GM06990 (cell line): ENCODE data around the gene CLPTM1L.
A peak's percentile ranks its signal among the peaks of the same experiment; 100 is the strongest.

Experiments used
- DNase-seq: peaks from one replicate; pipeline ENCODE4 v3.0.0-alpha.2; 2011; ENCODE audit not compliant: insufficient read length; ENCODE audit errors: extremely low read depth
- H3K27me3 ChIP-seq: replicated peaks from 2 replicates; pipeline ENCODE4 v1.6.0; 2011; ENCODE audit warnings: low read length; ENCODE audit not compliant: control insufficient read depth, insufficient read depth
- H3K36me3 ChIP-seq: 2 replicates; pipeline ENCODE4 v1.5.1; 2011; ENCODE audit warnings: low read length; ENCODE audit not compliant: control insufficient read depth, insufficient read depth
- H3K4me3 ChIP-seq: replicated peaks from 2 replicates; pipeline ENCODE4 v1.5.1; 2011; ENCODE audit warnings: low read depth, mild to moderate bottlenecking, control low read depth, low read length
- TF ChIP-seq, protein P1 (sequence below): IDR thresholded peaks from 2 replicates; pipeline ENCODE4 v1.5.1; 2011; ENCODE audit warnings: low read length, control low read depth, mild to moderate bottlenecking, inconsistent platforms; ENCODE audit not compliant: insufficient read depth, poor library complexity, severe bottlenecking

Gene CLPTM1L, protein sequence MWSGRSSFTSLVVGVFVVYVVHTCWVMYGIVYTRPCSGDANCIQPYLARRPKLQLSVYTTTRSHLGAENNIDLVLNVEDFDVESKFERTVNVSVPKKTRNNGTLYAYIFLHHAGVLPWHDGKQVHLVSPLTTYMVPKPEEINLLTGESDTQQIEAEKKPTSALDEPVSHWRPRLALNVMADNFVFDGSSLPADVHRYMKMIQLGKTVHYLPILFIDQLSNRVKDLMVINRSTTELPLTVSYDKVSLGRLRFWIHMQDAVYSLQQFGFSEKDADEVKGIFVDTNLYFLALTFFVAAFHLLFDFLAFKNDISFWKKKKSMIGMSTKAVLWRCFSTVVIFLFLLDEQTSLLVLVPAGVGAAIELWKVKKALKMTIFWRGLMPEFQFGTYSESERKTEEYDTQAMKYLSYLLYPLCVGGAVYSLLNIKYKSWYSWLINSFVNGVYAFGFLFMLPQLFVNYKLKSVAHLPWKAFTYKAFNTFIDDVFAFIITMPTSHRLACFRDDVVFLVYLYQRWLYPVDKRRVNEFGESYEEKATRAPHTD

DNA sequence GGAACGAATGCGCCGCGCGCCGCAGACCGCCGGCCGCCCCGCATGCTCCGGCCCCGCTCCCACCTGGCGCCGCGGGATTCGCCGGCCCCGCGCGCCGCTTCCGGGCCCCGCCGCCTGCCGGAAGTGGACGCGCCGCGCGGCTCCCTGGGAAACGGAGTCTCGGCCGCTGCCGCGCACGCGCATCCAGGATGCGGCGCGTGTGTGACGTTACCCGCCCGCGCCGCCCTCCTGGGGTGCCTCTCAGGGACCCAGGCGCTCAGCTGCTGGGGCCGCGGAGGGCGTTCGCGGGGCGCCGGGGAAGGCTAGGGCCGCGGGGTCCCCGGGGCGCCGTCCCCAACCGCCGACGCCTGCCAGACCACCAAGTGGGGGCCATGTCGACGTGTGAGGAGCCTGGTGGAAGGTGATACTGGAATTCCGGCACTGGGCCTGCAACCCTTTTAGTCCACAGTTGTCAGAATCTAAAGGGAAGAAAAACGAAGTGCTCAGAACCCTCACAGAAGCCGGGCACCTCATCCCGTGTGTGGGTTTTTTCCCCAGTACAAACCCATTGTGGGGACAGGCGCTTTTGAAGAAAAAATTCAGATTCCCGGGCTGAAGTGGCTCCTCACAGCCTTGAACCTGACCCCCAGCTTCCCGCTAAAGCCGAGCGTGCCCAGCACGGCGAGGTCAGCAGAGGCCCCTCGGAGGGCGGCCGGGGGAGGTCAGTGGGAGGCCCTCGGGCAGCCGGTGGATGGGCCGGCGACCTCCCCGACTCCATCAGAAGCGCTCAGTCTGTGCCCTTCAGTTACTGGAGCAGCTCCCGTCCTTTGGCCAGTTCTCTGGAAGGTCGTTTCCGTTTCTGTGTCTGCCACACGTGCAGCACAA is at the start of gene CLPTM1L:
CLPTM1L (minus strand) TSS at position 125 of the 864 bp plus-strand sequence. CDS start 258 bp downstream, outside the sequence.
- TF ChIP-seq, protein P1, sequence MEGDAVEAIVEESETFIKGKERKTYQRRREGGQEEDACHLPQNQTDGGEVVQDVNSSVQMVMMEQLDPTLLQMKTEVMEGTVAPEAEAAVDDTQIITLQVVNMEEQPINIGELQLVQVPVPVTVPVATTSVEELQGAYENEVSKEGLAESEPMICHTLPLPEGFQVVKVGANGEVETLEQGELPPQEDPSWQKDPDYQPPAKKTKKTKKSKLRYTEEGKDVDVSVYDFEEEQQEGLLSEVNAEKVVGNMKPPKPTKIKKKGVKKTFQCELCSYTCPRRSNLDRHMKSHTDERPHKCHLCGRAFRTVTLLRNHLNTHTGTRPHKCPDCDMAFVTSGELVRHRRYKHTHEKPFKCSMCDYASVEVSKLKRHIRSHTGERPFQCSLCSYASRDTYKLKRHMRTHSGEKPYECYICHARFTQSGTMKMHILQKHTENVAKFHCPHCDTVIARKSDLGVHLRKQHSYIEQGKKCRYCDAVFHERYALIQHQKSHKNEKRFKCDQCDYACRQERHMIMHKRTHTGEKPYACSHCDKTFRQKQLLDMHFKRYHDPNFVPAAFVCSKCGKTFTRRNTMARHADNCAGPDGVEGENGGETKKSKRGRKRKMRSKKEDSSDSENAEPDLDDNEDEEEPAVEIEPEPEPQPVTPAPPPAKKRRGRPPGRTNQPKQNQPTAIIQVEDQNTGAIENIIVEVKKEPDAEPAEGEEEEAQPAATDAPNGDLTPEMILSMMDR: no peak
- H3K27me3 ChIP-seq: no peaks in the 10 kb centered on the region
- H3K36me3 ChIP-seq: peaks cover 15% of the 10 kb centered on the region
- peak; percentile 91 for DNase-seq
- H3K4me3 ChIP-seq: peak within 1 kb of the TSS; percentile 91

DNA sequence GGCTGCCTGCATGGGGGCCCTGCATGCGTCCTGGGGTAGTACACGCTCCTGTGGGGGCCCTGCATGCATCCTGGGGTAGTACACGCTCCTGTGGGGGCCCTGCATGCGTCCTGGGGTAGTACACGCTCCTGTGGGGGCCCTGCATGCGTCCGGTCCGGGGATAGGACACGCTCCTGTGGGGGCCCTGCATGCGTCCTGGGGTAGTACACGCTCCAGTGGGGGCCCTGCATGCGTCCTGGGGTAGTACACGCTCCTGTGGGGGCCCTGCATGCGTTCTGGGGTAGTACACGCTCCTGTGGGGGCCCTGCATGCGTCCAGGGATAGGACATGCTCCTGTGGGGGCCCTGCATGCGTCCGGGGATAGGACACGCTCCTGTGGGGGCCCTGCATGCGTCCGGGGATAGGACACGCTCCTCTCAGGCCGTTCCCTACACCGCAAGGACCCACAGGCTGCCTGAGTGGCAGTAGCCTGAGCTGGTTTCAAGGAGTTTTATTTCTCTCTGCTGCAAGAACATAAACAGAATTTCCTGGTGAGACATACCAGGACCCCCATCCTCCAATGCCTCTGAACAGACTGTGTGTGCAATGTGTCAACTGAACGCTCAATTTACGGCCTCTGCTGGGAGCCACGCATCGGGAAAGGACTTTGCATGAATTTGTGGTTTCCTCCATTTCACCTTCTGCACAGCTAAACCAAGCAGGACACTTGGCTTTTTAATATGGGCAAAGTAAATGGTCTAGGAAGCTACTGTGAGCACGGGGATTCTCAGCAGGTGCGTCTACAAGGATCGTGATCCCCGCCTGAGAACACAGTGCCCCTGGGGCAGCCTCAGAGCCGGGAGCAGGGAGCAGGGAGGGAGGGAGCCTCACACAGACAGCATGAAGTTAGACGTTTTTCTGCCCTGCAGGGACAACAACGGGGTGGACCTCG is 48.9 kb upstream of the CLPTM1L start:
- no peak overlapping the region for H3K4me3 ChIP-seq
- TF ChIP-seq, protein P1: no peak
- no peaks in the 10 kb centered on the region for H3K36me3 ChIP-seq
- no peak for DNase-seq
- peaks cover 2% of the 10 kb centered on the region for H3K27me3 ChIP-seq

DNA sequence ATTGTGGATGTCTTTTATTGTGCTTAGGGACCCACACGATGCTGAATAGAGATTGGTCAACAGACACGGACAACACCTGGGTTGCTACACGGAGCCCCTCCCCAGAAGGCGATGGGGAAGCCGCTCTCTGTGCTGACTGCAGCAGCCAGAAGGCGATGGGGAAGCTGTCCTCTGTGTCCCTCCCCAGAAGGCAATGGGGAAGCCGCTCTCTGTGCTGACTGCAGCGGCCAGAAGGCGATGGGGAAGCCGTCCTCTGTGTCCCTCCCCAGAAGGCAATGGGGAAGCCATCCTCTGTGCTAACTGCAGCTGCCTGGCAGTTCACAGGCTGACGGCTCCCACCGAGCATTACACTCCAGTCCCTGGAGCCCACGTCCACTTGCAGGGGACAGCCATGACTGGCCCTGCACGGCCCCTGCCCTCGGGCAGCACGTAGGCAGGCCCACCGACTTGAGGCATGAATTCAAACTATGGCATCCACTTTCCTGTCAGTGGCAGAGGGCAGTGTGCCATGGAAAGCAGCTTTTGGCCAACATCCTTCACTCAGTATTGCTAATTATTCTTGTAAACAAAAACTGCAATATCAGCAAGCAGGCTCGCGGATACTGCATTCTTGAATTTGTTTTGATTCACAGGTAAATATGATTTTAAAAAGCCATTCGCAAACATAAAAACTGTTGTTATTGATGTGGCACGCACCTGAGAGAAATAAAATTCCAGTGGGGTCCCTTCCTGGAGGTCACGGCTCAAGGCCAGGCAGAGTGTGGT is 48.1 kb upstream of the CLPTM1L start:
- TF ChIP-seq, protein P1: no peak
- Histone ChIP-seq H3K27me3 (peaks cover 2% of the 10 kb centered on the region), H3K4me3 (no peak overlapping the region), H3K36me3 (no peaks in the 10 kb centered on the region)
- DNase-seq: no peak

DNA sequence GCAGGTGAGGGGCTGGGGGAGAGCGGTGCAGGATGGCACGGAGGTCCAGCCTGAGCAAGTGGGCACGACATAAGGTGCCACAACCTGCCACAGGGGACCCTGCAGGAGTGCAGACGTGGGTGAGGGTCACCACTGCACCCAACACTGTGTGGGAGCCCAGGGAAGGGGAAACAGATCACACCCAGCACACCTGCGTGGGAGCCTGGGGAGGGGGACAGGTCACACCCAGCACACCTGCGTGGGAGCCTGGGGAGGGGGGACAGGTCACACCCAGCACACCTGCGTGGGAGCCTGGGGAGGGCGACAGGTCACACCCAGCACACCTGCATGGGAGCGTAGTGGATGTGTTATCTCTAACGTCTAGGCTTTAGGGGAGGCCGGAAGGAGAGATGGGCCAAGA is 47.4 kb upstream of the CLPTM1L start:
- Histone ChIP-seq H3K27me3 (peaks cover 2% of the 10 kb centered on the region), H3K36me3 (no peaks in the 10 kb centered on the region), H3K4me3 (no peak overlapping the region)
- TF ChIP-seq, protein P1: no peak
- DNase-seq: no peak
